T-helper 2 cell treated with Interferon-gamma antibody and Interleukin-4, amounts not matched to agents 5 μg/mL and 100 μg/mL, for 36 hours (primary cell): ENCODE data around the gene RTN3.
A peak's percentile ranks its signal among the peaks of the same experiment; 100 is the strongest.
"Not testable (repeated sequence)": the region's sequence is repeated elsewhere in the genome, so short reads cannot be mapped to it uniquely, and the experiment has no call there.

Experiments
- DNase-seq: peaks from one replicate; pipeline ENCODE4 v3.0.0; 2021; ENCODE audit warnings: low spot score
- H3K27ac Mint-ChIP-seq: one replicate; pipeline ENCODE4 v1.8.0; 2021; ENCODE audit warnings: mild to moderate bottlenecking, mixed read lengths
- H3K27me3 Mint-ChIP-seq: one replicate; pipeline ENCODE4 v1.8.0; 2021; ENCODE audit warnings: low read depth, mixed read lengths
- H3K36me3 Mint-ChIP-seq: one replicate; pipeline ENCODE4 v1.8.0; 2021; ENCODE audit warnings: low read depth, mixed read lengths
- H3K4me1 Mint-ChIP-seq: one replicate; pipeline ENCODE4 v1.8.0; 2021; ENCODE audit warnings: low read depth, mixed read lengths
- H3K4me3 Mint-ChIP-seq: one replicate; pipeline ENCODE4 v1.8.0; 2022; ENCODE audit warnings: mild to moderate bottlenecking, moderate library complexity, mixed read lengths
- H3K9me3 Mint-ChIP-seq: one replicate; pipeline ENCODE4 v1.8.0; 2021; ENCODE audit warnings: mixed read lengths

RTN3 gene

DNA sequence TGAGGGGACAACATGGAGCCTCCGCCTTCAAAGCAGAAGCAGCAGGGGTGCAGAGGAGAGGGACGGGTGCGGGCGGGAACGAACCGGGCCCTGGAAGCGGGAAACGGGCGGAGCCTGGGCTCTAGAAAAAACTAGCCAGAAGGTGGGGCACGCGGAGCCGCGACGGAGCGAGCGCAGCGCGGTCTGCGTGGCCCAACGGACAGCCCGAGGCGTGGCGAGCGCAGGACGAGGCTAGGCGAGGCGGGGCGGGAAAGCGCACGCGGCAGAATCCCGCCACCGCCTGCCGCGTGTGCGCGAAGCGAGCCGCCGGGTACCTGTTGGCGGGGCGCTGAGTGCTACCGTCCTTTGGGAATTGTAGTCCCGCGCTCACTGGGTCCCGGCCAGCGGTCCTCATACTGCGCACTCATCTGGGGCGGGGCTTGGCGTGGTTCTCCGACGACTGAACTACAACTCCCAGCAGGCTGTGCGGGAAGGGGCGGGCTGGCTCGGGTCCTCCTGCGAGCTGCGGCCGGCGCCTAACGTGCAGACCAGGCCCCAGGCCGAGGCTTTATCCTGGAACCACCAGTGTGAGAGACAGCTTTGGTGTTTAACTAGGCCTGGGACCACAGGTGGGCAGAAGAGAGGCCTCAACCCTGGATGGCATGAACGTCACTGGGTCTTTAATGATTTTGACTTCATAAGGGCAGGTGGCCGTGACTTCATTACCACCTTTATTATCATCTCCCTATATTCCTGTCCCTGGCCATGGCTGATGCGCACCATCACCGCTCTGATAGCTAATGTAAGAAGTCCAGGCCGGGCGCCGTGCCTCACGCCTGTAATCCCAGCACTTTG lies 9.8 kb upstream of the RTN3 start, which contains the start of gene ATL3:
ATL3 (minus strand) TSS at position 55 of the 834 bp plus-strand sequence; CDS start at position 14, 41 bp downstream.
- peak within 1 kb of the TSS; percentile 80 for H3K27ac Mint-ChIP-seq
- DNase-seq: peak; percentile 94
- H3K4me1 Mint-ChIP-seq: peaks cover 25% of the 10 kb centered on the region
- H3K36me3 Mint-ChIP-seq: peaks cover 12% of the 10 kb centered on the region
- H3K9me3 Mint-ChIP-seq: no peaks in the 10 kb centered on the region
- no peaks in the 10 kb centered on the region for H3K27me3 Mint-ChIP-seq
- H3K4me3 Mint-ChIP-seq: peak within 1 kb of the TSS; percentile 88

DNA sequence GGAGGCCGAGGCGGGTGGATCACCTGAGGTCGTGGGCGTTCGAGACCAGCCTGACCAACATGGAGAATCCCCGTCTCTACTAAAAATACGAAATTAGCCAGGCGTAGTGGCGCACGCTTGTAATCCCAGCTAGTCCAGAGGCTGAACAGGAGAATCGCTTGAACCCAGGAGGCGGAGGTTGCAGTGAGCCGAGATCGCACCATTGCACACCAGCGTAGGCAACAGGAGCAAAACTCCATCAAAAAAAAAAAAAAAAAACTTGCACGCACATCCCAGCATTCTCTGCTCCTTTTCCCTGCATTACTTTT lies 9.2 kb upstream of the RTN3 start:
- no peak overlapping the region for H3K27ac Mint-ChIP-seq
- no peaks in the 10 kb centered on the region for H3K9me3 Mint-ChIP-seq
- no peak for DNase-seq
- H3K4me1 Mint-ChIP-seq: peaks cover 25% of the 10 kb centered on the region
- no peaks in the 10 kb centered on the region for H3K27me3 Mint-ChIP-seq
- peak overlapping the region; percentile 81 for H3K4me3 Mint-ChIP-seq
- H3K36me3 Mint-ChIP-seq: peaks cover 12% of the 10 kb centered on the region

DNA sequence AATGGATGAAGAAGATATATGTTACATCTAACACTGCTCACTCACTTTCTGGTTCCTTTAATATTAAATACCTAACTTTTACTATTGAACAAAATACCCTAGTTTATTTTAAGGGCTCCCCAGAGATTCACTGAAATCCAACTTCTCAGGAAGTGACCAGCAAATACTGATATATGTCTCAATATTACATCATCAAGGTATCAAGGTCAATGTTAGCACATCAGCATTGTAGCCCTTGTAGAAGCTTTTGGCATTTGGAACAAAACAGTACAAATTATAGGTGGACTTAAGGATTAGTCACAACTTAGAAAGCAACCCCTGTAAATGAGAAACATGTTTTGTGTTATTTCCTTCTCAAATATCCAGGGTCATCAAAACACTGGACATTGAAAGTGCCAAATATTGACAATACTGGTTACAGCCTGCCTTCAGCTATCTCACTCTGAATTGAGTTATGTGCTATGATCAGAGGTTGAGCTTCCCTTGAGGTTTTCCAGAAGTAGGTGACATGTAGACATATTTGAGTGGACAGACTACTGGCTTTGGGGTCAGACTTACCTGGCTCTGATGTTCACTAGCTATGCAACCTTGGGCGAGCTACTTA lies 8.3 kb upstream of the RTN3 start:
- Mint-ChIP-seq H3K27ac (peak overlapping the region; percentile 58), H3K9me3 (no peaks in the 10 kb centered on the region), H3K36me3 (peaks cover 8% of the 10 kb centered on the region), H3K27me3 (no peaks in the 10 kb centered on the region), H3K4me1 (peaks cover 19% of the 10 kb centered on the region), H3K4me3 (no peak overlapping the region)
- no peak for DNase-seq

DNA sequence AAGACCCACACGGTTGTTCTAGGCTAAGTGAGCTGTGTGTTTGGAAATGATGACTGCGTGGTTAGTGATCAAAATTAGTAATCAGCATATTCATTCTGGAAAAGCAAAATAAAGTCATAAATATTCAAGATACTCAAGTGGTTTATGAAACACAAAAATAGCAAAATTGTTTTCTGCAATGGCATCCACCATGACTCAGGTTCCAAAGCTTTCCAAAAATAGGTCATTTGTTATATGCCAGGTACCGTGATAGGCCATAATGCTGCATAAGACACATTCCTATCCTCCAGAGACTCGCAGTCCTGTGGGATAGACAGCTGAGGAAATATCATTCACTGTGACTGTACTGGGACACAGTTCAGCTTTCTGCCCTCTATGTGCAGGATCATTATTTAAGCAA lies 7.7 kb upstream of the RTN3 start:
- H3K4me1 Mint-ChIP-seq: peaks cover 14% of the 10 kb centered on the region
- no peaks in the 10 kb centered on the region for H3K27me3 Mint-ChIP-seq
- H3K27ac Mint-ChIP-seq: no peak overlapping the region
- H3K9me3 Mint-ChIP-seq: no peaks in the 10 kb centered on the region
- peaks cover 4% of the 10 kb centered on the region for H3K36me3 Mint-ChIP-seq
- H3K4me3 Mint-ChIP-seq: no peak overlapping the region
- no peak for DNase-seq

DNA sequence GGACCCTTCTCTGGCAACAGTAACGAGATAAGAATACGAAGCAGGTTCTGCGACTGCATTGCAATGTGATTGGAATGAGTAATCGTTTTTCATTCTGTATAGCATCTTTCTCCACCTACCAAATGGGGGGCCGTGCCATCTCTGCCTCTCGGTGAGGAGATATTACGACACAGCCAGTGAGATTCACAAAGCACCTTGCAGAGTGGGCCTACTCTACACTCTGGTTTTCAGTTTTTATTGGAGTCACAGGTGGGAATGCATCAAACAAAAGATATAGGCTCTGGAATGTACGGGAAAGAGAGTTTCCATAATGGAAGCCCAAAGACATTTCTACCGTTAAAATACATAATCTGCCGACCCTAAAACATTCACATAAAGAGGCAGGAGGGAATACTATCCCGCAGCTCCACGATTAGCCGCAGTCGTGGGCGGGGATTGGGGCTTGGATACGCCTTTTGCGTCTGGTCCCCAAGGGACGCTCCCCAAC lies 423 bp upstream of the RTN3 start:
- H3K27me3 Mint-ChIP-seq: peaks cover 3% of the 10 kb centered on the region
- H3K4me1 Mint-ChIP-seq: peaks cover 26% of the 10 kb centered on the region
- H3K4me3 Mint-ChIP-seq: peak overlapping the region; percentile 95
- no peak for DNase-seq
- no peaks in the 10 kb centered on the region for H3K9me3 Mint-ChIP-seq
- H3K36me3 Mint-ChIP-seq: peaks cover 4% of the 10 kb centered on the region
- peak overlapping the region; percentile 86 for H3K27ac Mint-ChIP-seq

DNA sequence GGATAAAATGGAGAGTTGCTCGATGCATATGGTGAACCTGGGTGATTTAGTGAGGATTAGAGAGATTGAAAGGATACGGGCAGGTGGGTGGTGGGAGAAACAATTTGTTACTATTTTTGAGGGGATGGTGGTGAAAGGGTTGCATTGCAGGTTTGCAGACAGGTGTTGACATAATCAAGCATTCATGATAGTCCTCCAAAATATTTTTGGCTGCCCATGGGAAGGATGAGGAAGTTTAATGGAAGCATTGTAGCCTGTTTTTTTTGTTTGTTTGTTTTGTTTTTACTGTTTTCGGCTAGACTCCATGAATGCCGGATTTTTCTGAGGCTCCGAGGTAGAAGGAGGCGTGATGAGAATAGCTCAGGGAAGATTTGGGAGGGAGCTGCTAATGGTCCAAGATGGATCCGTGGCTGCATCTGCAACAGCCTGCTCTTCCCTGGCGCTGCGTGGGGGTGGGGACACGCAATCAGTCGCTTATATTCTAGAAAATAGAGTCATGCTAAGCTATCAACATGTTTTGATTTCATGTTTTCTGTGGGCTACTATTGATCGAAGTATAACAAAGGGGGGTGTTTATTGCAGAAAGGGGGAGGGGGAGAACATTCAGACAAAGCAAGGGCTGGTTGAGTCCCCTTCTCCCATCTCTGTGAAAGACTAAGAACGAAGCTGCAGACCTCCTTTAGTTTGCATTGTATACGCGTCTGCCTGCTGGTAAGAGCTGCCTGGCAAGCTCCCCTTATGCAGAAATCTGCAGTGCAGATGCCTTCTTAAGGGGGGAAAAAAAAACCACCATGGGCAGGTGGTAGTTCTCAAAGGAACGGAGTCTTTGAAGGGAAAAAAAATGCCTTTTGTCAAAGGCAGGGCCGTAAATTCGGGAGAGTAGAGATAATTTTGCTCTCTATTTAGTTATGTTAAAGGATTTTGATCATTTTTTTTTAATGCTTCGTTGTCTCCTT lies 1.0 kb downstream of the RTN3 start:
- Mint-ChIP-seq H3K36me3 (peaks cover 4% of the 10 kb centered on the region), H3K27me3 (peaks cover 3% of the 10 kb centered on the region), H3K4me3 (peak overlapping the region; percentile 95), H3K4me1 (peaks cover 30% of the 10 kb centered on the region), H3K9me3 (no peaks in the 10 kb centered on the region), H3K27ac (peak overlapping the region; percentile 86)
- DNase-seq: no peak

DNA sequence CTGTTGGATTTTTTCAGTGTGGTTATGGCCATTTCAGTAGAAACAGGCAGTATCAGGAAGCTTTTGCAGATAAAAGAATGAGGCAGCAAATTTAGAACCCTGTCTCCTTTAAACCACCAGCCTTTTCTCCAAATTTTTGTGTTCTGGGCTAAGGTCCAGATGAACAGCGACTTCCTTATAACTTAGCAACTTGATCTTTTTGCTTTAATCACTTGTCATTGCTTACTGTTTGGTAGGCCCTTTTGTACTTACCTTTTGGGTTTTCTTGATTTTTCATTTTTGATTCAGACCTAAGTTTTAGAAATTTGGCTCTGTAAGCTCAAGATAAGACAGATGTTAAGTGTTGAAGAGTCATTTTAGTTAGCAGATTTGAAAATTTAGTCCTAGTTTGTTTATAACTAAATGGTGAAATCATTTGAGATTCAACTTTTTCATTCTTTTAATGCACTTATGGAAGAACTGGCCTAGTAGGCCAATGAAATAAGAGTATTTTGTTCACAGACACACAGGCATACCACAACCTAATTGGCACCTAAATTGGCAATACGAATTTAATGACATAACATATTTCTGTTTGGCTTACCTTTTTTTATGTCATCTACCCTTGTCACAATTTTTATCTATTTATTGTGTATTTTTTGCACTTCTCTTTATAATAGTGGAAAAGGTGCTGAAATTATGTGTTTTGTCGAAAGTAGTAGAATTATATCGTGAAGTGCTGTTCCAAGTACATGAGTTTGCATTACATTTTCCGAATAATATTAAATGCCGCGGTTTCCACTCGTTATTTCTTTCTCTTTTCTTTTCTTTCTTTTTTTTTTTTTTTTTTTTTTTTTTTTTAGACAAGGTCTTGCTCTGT lies 2.1 kb downstream of the RTN3 start:
- Mint-ChIP-seq H3K4me1 (peaks cover 35% of the 10 kb centered on the region), H3K27ac (peak overlapping the region; percentile 20), H3K27me3 (peaks cover 3% of the 10 kb centered on the region), H3K36me3 (peaks cover 8% of the 10 kb centered on the region), H3K9me3 (no peaks in the 10 kb centered on the region), H3K4me3 (peak overlapping the region; percentile 95)
- no peak for DNase-seq

DNA sequence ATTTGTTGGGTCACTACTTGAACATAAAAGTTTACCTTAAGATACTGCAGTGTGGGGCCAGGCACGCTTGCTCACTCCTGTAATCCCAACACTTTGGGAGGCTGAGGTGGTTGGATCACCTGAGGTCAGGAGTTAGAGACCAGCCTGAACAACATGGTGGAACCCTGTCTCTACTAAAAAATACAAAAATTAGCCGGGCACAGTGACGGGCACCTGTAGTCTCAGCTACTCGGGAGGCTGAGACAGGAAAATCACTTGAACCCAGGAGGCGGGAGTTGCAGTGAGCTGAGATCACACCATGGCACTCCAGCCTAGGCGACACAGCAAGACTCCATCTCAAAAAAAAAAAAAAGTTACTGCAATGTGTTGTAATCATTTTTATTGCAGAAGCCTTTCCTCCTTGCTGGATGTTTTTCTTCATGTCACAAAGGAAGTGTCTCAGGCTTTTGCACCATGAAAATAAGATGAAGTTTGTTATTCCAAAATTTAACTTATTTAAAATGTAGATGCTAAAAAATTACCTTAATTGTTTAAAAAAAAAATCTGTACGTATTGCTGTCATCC lies 3.9 kb downstream of the RTN3 start:
- not testable (repeated sequence) for DNase-seq, H3K27ac Mint-ChIP-seq, H3K27me3 Mint-ChIP-seq, H3K36me3 Mint-ChIP-seq, H3K9me3 Mint-ChIP-seq, H3K4me3 Mint-ChIP-seq
- H3K4me1 Mint-ChIP-seq: peaks cover 44% of the 10 kb centered on the region

DNA sequence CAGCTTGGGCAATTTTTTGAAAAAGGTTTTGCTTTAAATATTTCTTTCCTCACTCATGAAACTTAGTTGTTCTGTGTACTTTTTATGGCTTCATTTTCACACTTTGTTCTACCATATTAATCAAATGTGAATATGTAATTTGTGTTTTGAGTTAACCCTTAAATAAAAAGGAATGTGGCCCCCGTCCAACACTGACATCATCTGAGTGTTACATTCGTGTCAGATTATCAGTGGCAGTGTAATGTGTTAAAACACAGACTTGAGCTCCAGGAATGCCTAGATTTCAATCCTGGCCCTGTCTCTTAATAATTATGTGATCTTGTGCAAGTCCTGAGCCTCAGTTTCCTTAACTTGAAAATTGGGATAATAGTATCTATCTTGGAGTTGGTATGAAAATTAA lies 5.6 kb downstream of the RTN3 start:
- no peak overlapping the region for H3K27ac Mint-ChIP-seq
- H3K36me3 Mint-ChIP-seq: peaks cover 8% of the 10 kb centered on the region
- H3K9me3 Mint-ChIP-seq: no peaks in the 10 kb centered on the region
- H3K4me1 Mint-ChIP-seq: peaks cover 36% of the 10 kb centered on the region
- H3K27me3 Mint-ChIP-seq: no peaks in the 10 kb centered on the region
- DNase-seq: no peak
- no peak overlapping the region for H3K4me3 Mint-ChIP-seq

DNA sequence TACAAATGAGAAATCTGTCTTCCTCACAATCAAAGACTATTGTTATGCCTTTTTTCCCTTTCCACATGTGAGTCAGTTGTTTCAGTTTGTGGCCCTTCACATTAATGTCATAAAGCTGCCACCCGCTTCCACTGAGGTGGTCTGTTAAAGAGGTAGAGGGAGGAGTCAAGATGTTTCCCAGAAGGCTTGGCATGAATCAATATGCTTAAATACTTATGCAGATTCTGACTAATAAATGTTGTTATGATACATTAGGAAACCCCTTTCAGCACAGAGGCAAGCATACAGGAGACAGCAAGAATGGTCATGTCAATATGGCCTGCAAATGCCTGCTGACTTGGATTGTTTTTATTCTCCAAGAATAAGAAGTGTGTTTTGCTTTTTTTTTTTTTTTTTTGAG lies 6.5 kb downstream of the RTN3 start:
- Mint-ChIP-seq H3K4me3 (no peak overlapping the region), H3K4me1 (peaks cover 27% of the 10 kb centered on the region), H3K9me3 (no peaks in the 10 kb centered on the region), H3K27me3 (no peaks in the 10 kb centered on the region), H3K27ac (no peak overlapping the region), H3K36me3 (peaks cover 6% of the 10 kb centered on the region)
- no peak for DNase-seq

DNA sequence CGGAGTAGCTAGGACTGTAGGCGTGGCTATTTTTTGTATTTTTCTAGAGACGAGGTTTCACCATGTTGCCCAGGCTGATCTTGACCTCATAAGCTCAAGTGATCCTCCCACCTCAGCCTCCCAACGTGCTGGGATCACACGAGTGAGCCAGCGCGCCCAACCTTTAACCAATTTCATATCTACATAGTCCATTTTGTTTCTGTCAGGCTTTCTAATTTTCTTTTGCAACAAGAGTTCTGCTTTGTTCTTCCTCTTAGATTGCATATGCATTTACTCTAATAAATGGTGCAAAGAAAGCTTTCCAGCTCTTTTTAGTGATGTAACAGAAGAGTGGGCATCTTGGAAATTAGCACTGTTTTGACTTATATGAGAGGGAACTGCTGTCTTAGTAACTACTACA lies 13.3 kb downstream of the RTN3 start:
- Mint-ChIP-seq H3K27ac (no peak overlapping the region), H3K36me3 (peaks cover 5% of the 10 kb centered on the region), H3K4me3 (no peak overlapping the region), H3K4me1 (peaks cover 5% of the 10 kb centered on the region), H3K27me3 (no peaks in the 10 kb centered on the region), H3K9me3 (no peaks in the 10 kb centered on the region)
- DNase-seq: no peak

DNA sequence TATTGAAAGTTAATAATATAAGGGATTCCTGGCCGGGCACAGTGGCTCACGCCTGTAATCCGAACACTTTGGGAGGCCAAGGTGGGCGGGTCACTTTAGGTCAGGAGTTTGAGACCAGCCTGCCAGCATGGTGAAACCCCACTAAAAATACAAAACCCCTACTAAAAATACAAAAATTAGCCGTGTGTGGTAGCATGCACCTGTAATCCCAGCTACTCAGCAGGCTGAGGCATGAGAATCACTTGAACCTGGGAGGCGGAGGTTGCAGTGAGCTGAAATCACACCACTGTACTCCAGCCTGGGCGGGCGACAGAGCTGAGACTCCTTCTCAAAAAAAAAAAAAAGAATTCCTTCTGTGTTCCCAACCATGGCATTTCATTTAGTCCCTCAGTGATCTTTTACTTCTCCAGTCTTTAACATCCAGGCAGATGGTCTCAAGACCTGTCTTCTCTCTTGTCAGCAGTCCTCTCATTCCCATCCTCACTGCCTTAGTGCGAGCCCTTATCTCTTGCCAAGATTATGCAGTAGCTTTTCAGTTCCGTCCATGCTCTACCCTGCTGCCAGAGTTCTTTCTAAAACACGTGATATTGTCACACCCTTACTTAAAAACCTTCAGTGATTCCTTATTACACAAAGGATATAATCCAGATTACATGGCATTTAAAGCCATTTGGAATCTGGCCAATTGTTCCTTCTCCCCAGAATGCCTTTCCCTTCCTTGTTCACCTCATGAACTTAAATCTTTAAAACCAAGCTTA lies 17.9 kb downstream of the RTN3 start:
- DNase-seq: no peak
- Mint-ChIP-seq H3K4me1 (peaks cover 7% of the 10 kb centered on the region), H3K4me3 (no peak overlapping the region), H3K9me3 (no peaks in the 10 kb centered on the region), H3K27ac (no peak overlapping the region), H3K36me3 (peaks cover 8% of the 10 kb centered on the region), H3K27me3 (no peaks in the 10 kb centered on the region)
